ENCODE results near the gene DEFB124. TPM values are rescaled to one million over a fixed set of nuclear protein-coding genes. Genes with fewer than 3 reads are reported as not detected.

The DEFB124 gene
- total RNA-seq, 1 experiment from 2014 or later, result not detected

- no peak for TF ChIP-seq CTCF (conservative IDR thresholded peaks at IDR 0.05)
- no peak overlapping the region for H4K5ac ChIP-seq (ENCODE audit: insufficient read length, low read depth, low read length)
- no peak overlapping the region for H3K4me3 Mint-ChIP-seq
- H3K4me1 ChIP-seq (ENCODE audit: insufficient read depth, low read length), result no peaks in the 10 kb centered on the region
- no peak overlapping the region for H3T11ph ChIP-seq (ENCODE audit: low read length)
- no peaks in the 10 kb centered on the region for H3K79me1 ChIP-seq (ENCODE audit: insufficient read depth, low read depth, low read length, poor library complexity, severe bottlenecking)
- no peak overlapping the region for H2BK20ac ChIP-seq (ENCODE audit: low read depth, low read length, poor library complexity, severe bottlenecking)
- H3K4ac ChIP-seq (ENCODE audit: low read depth, low read length), result no peak overlapping the region
- no CpG with 5 or more reads among the region's 1 CpG for WGBS (ENCODE audit: extremely low coverage, insufficient read length, low lambda C conversion rate)
- no peaks in the 10 kb centered on the region for H3K4me1 Mint-ChIP-seq
- H2BK5ac ChIP-seq (ENCODE audit: insufficient read length, low read length), result no peak overlapping the region
- no peak overlapping the region for H3K23ac ChIP-seq (ENCODE audit: insufficient read length, low read depth, low read length)
- no peaks in the 10 kb centered on the region for H3K79me2 ChIP-seq (ENCODE audit: insufficient read depth, low read length)
- no peak overlapping the region for H3K27ac ChIP-seq (ENCODE audit: insufficient read length, low read depth, low read length)
- H3K4me2 ChIP-seq (ENCODE audit: insufficient read depth, insufficient read length, low read length), result no peak overlapping the region
- no peak overlapping the region for H3K9ac ChIP-seq (ENCODE audit: extremely low read depth, insufficient read length, low read length)
- H3K56ac ChIP-seq (ENCODE audit: insufficient read length, low read depth, low read length), result no peak overlapping the region
- no peaks in the 10 kb centered on the region for H3K27me3 ChIP-seq (ENCODE audit: insufficient read depth, low read length)
- peaks cover 39 to 75% of the 10 kb centered on the region in 2 experiments for H3K9me3 Mint-ChIP-seq
- no peak overlapping the region for H2AFZ ChIP-seq (ENCODE audit: low read length)
- H3K36me3 Mint-ChIP-seq (ENCODE audit: insufficient read depth in 1 of 3, low read depth in 3 of 3), result peaks cover 0 to 2% (median 0%) of the 10 kb centered on the region in 3 experiments; a peak in 2 of 7 replicates
- no peak overlapping the region for H3K18ac ChIP-seq (ENCODE audit: insufficient read length, low read depth, low read length)
- H2BK12ac ChIP-seq (ENCODE audit: insufficient read length, low read depth, low read length), result no peak overlapping the region
- no peak overlapping the region for H4K8ac ChIP-seq (replicated peaks; ENCODE audit: insufficient read length, low read depth, low read length)
- no peak overlapping the region for H4K91ac ChIP-seq (ENCODE audit: insufficient read length, low read depth, low read length)
- H4K20me1 ChIP-seq (ENCODE audit: control insufficient read depth, insufficient read depth, insufficient read length), result no peaks in the 10 kb centered on the region
- no peaks in the 10 kb centered on the region for H3K9me3 ChIP-seq (ENCODE audit: control insufficient read depth, low read depth, low read length)
- no peak overlapping the region for H2AK5ac ChIP-seq (ENCODE audit: insufficient read length, low read length)
- no peak overlapping the region for H3K27ac Mint-ChIP-seq
- H3K23me2 ChIP-seq (ENCODE audit: insufficient read length, low read depth, low read length, poor library complexity, severe bottlenecking), result no peaks in the 10 kb centered on the region
- no peak for DNase-seq
- no peak overlapping the region for H3K14ac ChIP-seq (ENCODE audit: insufficient read depth, low read length)
- H2BK15ac ChIP-seq (ENCODE audit: low read depth, low read length), result no peak overlapping the region
- no peak overlapping the region for H2BK120ac ChIP-seq (ENCODE audit: low read depth, low read length, poor library complexity, severe bottlenecking)
- peaks cover 23% of the 10 kb centered on the region for H3K27me3 Mint-ChIP-seq (ENCODE audit: low read depth)
Observed at GRCh38 chr20:31505903-31506302, 31.0 kb upstream of the DEFB124 start.
